ENCODE results near the gene SPP1. TPM values are rescaled to one million over a fixed set of nuclear protein-coding genes. Genes with fewer than 3 reads are reported as not detected.
"Not testable (repeated sequence)": the region's sequence is repeated elsewhere in the genome, so short reads cannot be mapped to it uniquely, and the experiment has no call there.

Gene SPP1
- polyA plus RNA-seq, 2 donors: 0.59 to 1.6 TPM

- Histone ChIP-seq H3K9me3 (ENCODE audit: control insufficient read depth in 2 of 2, insufficient read depth in 1 of 2, low read depth in 1 of 2, low read length in 1 of 2) (no peaks in the 10 kb centered on the region), H3K36me3 (ENCODE audit: control insufficient read depth in 2 of 2, insufficient read depth in 2 of 2, low read length in 1 of 2) (peaks cover 0 to 3% of the 10 kb centered on the region in 2 donors), H3K4me3 (ENCODE audit: low read depth in 1 of 2, low read length in 2 of 2) (no peak overlapping the region), H3K27ac (ENCODE audit: low read depth in 2 of 2, low read length in 1 of 2) (no peak overlapping the region), H3K27me3 (ENCODE audit: control insufficient read depth in 1 of 2, insufficient read depth in 2 of 2, low read length in 2 of 2) (no peaks in the 10 kb centered on the region), H3K4me1 (ENCODE audit: control insufficient read depth in 2 of 2, insufficient read depth in 2 of 2, low read length in 1 of 2) (peaks cover 0 to 3% of the 10 kb centered on the region in 2 donors)
- 71 to 79% methylated on average over 3 of the region's 3 CpGs for WGBS, 2 donors
Observed at GRCh38 chr4:88012647-88013046, 37.1 kb downstream of the SPP1 start.

GRCh38 chr4:88014386-88014905 is 38.9 kb downstream of the SPP1 start:
- Histone ChIP-seq H3K27ac (ENCODE audit: low read depth in 2 of 2, low read length in 1 of 2) (no peak overlapping the region), H3K4me1 (ENCODE audit: control insufficient read depth in 2 of 2, insufficient read depth in 2 of 2, low read length in 1 of 2) (peaks cover 0 to 3% of the 10 kb centered on the region in 2 donors), H3K27me3 (ENCODE audit: control insufficient read depth in 1 of 2, insufficient read depth in 2 of 2, low read length in 2 of 2) (no peaks in the 10 kb centered on the region), H3K4me3 (ENCODE audit: low read depth in 1 of 2, low read length in 2 of 2) (no peak overlapping the region), H3K36me3 (ENCODE audit: control insufficient read depth in 2 of 2, insufficient read depth in 2 of 2, low read length in 1 of 2) (peaks cover 0 to 3% of the 10 kb centered on the region in 2 donors), H3K9me3 (ENCODE audit: control insufficient read depth in 2 of 2, insufficient read depth in 1 of 2, low read depth in 1 of 2, low read length in 1 of 2) (no peaks in the 10 kb centered on the region)
- WGBS, 2 donors: 44 to 84% methylated on average over 3 of the region's 3 CpGs

GRCh38 chr4:88015659-88016295 is 40.3 kb downstream of the SPP1 start:
- H3K4me1 ChIP-seq (ENCODE audit: control insufficient read depth in 2 of 2, insufficient read depth in 2 of 2, low read length in 1 of 2): peaks cover 0 to 3% of the 10 kb centered on the region in 2 donors
- no peaks in the 10 kb centered on the region for H3K27me3 ChIP-seq (ENCODE audit: control insufficient read depth in 1 of 2, insufficient read depth in 2 of 2, low read length in 2 of 2)
- peak overlapping the region in 1 of 2 donors; percentile 42 for H3K27ac ChIP-seq (ENCODE audit: low read depth in 2 of 2, low read length in 1 of 2)
- H3K36me3 ChIP-seq (ENCODE audit: control insufficient read depth in 2 of 2, insufficient read depth in 2 of 2, low read length in 1 of 2): peaks cover 0 to 3% of the 10 kb centered on the region in 2 donors
- no peaks in the 10 kb centered on the region for H3K9me3 ChIP-seq (ENCODE audit: control insufficient read depth in 2 of 2, insufficient read depth in 1 of 2, low read depth in 1 of 2, low read length in 1 of 2)
- 88 to 91% methylated on average over 10 of the region's 10 CpGs for WGBS, 2 donors
- no peak overlapping the region for H3K4me3 ChIP-seq (ENCODE audit: low read depth in 1 of 2, low read length in 2 of 2)

- Histone ChIP-seq H3K9me3 (ENCODE audit: control insufficient read depth in 2 of 2, insufficient read depth in 1 of 2, low read depth in 1 of 2, low read length in 1 of 2) (no peaks in the 10 kb centered on the region), H3K36me3 (ENCODE audit: control insufficient read depth in 2 of 2, insufficient read depth in 2 of 2, low read length in 1 of 2) (peaks cover 0 to 3% of the 10 kb centered on the region in 2 donors), H3K4me1 (ENCODE audit: control insufficient read depth in 2 of 2, insufficient read depth in 2 of 2, low read length in 1 of 2) (peaks cover 0 to 3% of the 10 kb centered on the region in 2 donors), H3K27me3 (ENCODE audit: control insufficient read depth in 1 of 2, insufficient read depth in 2 of 2, low read length in 2 of 2) (no peaks in the 10 kb centered on the region), H3K4me3 (ENCODE audit: low read depth in 1 of 2, low read length in 2 of 2) (no peak overlapping the region), H3K27ac (ENCODE audit: low read depth in 2 of 2, low read length in 1 of 2) (peak overlapping the region; percentile 18 to 87)
- WGBS, 2 donors: 62 to 68% methylated on average over 7 of the region's 7 CpGs
Observed at GRCh38 chr4:88017516-88018297, 42.2 kb downstream of the SPP1 start.

- WGBS, 2 donors: 77 to 79% methylated on average over 5 of the region's 5 CpGs
- H3K4me1 ChIP-seq (ENCODE audit: control insufficient read depth in 2 of 2, insufficient read depth in 2 of 2, low read length in 1 of 2): peaks cover 0 to 3% of the 10 kb centered on the region in 2 donors
- no peaks in the 10 kb centered on the region for H3K9me3 ChIP-seq (ENCODE audit: control insufficient read depth in 2 of 2, insufficient read depth in 1 of 2, low read depth in 1 of 2, low read length in 1 of 2)
- H3K36me3 ChIP-seq (ENCODE audit: control insufficient read depth in 2 of 2, insufficient read depth in 2 of 2, low read length in 1 of 2): peaks cover 0 to 3% of the 10 kb centered on the region in 2 donors
- H3K4me3 ChIP-seq (ENCODE audit: low read depth in 1 of 2, low read length in 2 of 2): no peak overlapping the region
- H3K27me3 ChIP-seq (ENCODE audit: control insufficient read depth in 1 of 2, insufficient read depth in 2 of 2, low read length in 2 of 2): no peaks in the 10 kb centered on the region
- peak overlapping the region; percentile 68 to 87 for H3K27ac ChIP-seq (ENCODE audit: low read depth in 2 of 2, low read length in 1 of 2)
Observed at GRCh38 chr4:88018466-88018865, 43.0 kb downstream of the SPP1 start.

- no peaks in the 10 kb centered on the region for H3K9me3 ChIP-seq (ENCODE audit: control insufficient read depth in 2 of 2, insufficient read depth in 1 of 2, low read depth in 1 of 2, low read length in 1 of 2)
- H3K27ac ChIP-seq (ENCODE audit: low read depth in 2 of 2, low read length in 1 of 2): no peak overlapping the region
- H3K4me1 ChIP-seq (ENCODE audit: control insufficient read depth in 2 of 2, insufficient read depth in 2 of 2, low read length in 1 of 2): no peaks in the 10 kb centered on the region
- no peaks in the 10 kb centered on the region for H3K36me3 ChIP-seq (ENCODE audit: control insufficient read depth in 2 of 2, insufficient read depth in 2 of 2, low read length in 1 of 2)
- H3K4me3 ChIP-seq (ENCODE audit: low read depth in 1 of 2, low read length in 2 of 2): no peak overlapping the region
- no peaks in the 10 kb centered on the region for H3K27me3 ChIP-seq (ENCODE audit: control insufficient read depth in 1 of 2, insufficient read depth in 2 of 2, low read length in 2 of 2)
Observed at GRCh38 chr4:88021824-88022223, 46.3 kb downstream of the SPP1 start.

GRCh38 chr4:88022289-88022688 is 46.8 kb downstream of the SPP1 start:
- H3K36me3 ChIP-seq (ENCODE audit: control insufficient read depth in 2 of 2, insufficient read depth in 2 of 2, low read length in 1 of 2): no peaks in the 10 kb centered on the region
- H3K4me3 ChIP-seq (ENCODE audit: low read depth in 1 of 2, low read length in 2 of 2): no peak overlapping the region
- H3K4me1 ChIP-seq (ENCODE audit: control insufficient read depth in 2 of 2, insufficient read depth in 2 of 2, low read length in 1 of 2): no peaks in the 10 kb centered on the region
- H3K27me3 ChIP-seq (ENCODE audit: control insufficient read depth in 1 of 2, insufficient read depth in 2 of 2, low read length in 2 of 2): no peaks in the 10 kb centered on the region
- H3K9me3 ChIP-seq (ENCODE audit: control insufficient read depth in 2 of 2, insufficient read depth in 1 of 2, low read depth in 1 of 2, low read length in 1 of 2): no peaks in the 10 kb centered on the region
- no peak overlapping the region for H3K27ac ChIP-seq (ENCODE audit: low read depth in 2 of 2, low read length in 1 of 2)

GRCh38 chr4:88025868-88026661 is 50.6 kb downstream of the SPP1 start:
- H3K4me3 ChIP-seq (ENCODE audit: low read depth in 1 of 2, low read length in 2 of 2); H3K27ac ChIP-seq (ENCODE audit: low read depth in 2 of 2, low read length in 1 of 2); H3K4me1 ChIP-seq (ENCODE audit: control insufficient read depth in 2 of 2, insufficient read depth in 2 of 2, low read length in 1 of 2); H3K36me3 ChIP-seq (ENCODE audit: control insufficient read depth in 2 of 2, insufficient read depth in 2 of 2, low read length in 1 of 2); H3K27me3 ChIP-seq (ENCODE audit: control insufficient read depth in 1 of 2, insufficient read depth in 2 of 2, low read length in 2 of 2); H3K9me3 ChIP-seq (ENCODE audit: control insufficient read depth in 2 of 2, insufficient read depth in 1 of 2, low read depth in 1 of 2, low read length in 1 of 2): not testable (repeated sequence)
- WGBS, 2 donors: 97 to 98% methylated on average over 6 of the region's 6 CpGs

All from esophagus (tissue), 2 donors.